MG63 (cell line): ENCODE results near the gene PHF14. TPM values are rescaled to one million over a fixed set of nuclear protein-coding genes. Genes with fewer than 3 reads are reported as not detected.
"Not testable (repeated sequence)": the region's sequence is repeated elsewhere in the genome, so short reads cannot be mapped to it uniquely, and the experiment has no call there.

Experiments
- DNase-seq: peaks from one replicate; pipeline ENCODE4 v3.0.0-alpha.2; 2020
- H3K27me3 ChIP-seq: fragments of 250-450 bp; sonication (Bioruptor Pico); 2 replicates; pipeline ENCODE4 v1.5.1; 2020; ENCODE audit warnings: mild to moderate bottlenecking, moderate library complexity
- H3K36me3 ChIP-seq: fragments of 250-450 bp; sonication (Bioruptor Pico); 2 replicates; pipeline ENCODE4 v1.5.1; 2020; ENCODE audit warnings: mild to moderate bottlenecking, moderate library complexity
- H3K4me3 ChIP-seq: fragments of 250-450 bp; sonication (Bioruptor Pico); 2 replicates; pipeline ENCODE4 v1.5.1; 2020; ENCODE audit warnings: mild to moderate bottlenecking, moderate library complexity
- H3K9me3 ChIP-seq: fragments of 250-450 bp; sonication (Bioruptor Pico); 2 replicates; pipeline ENCODE4 v1.5.1; 2020; ENCODE audit warnings: mild to moderate bottlenecking, moderate library complexity
- total RNA-seq: library from RNA; depleted of rRNA; stranded (reverse); fragments of >200 nt; shearing (Covaris generic); gene quantifications from 2 replicates; pipeline ENCODE4 v1.2.3, GENCODE V29; 2014; ENCODE audit warnings: low replicate concordance

The PHF14 gene
- total RNA-seq, 1 experiment from 2014 or later: 17.2 TPM

GRCh38 chr7:10972174-10972573 lies 1.5 kb upstream of the PHF14 start:
- no peaks in the 10 kb centered on the region for H3K9me3 ChIP-seq
- no peak overlapping the region for H3K4me3 ChIP-seq
- H3K27me3 ChIP-seq: peaks cover 12% of the 10 kb centered on the region
- H3K36me3 ChIP-seq: peaks cover 22% of the 10 kb centered on the region
- DNase-seq: no peak

- H3K9me3 ChIP-seq: no peaks in the 10 kb centered on the region
- H3K4me3 ChIP-seq: peak overlapping the region; percentile 70
- DNase-seq: peak; percentile 30
- peaks cover 31% of the 10 kb centered on the region for H3K36me3 ChIP-seq
- peaks cover 7% of the 10 kb centered on the region; the same call in 1 of the 2 replicates for H3K27me3 ChIP-seq
Observed at GRCh38 chr7:10973942-10974911, 555 bp downstream of the PHF14 start.

GRCh38 chr7:10977113-10977512 lies 3.4 kb downstream of the PHF14 start:
- no peak for DNase-seq
- peaks cover 37% of the 10 kb centered on the region for H3K36me3 ChIP-seq
- no peaks in the 10 kb centered on the region for H3K9me3 ChIP-seq

GRCh38 chr7:10981317-10981716 lies 7.6 kb downstream of the PHF14 start:
- no peak for DNase-seq
- no peak overlapping the region for H3K4me3 ChIP-seq
- peaks cover 41% of the 10 kb centered on the region for H3K36me3 ChIP-seq
- H3K27me3 ChIP-seq: no peaks in the 10 kb centered on the region
- H3K9me3 ChIP-seq: no peaks in the 10 kb centered on the region

More at GRCh38 chr7:10977113-10977512, 3.4 kb downstream of the PHF14 start:
- Histone ChIP-seq H3K27me3 (no peaks in the 10 kb centered on the region), H3K4me3 (no peak overlapping the region)

GRCh38 chr7:10990748-10991147 lies 17.1 kb downstream of the PHF14 start:
- not testable (repeated sequence) for DNase-seq, H3K9me3 ChIP-seq, H3K4me3 ChIP-seq, H3K27me3 ChIP-seq
- H3K36me3 ChIP-seq: peaks cover 50% of the 10 kb centered on the region

GRCh38 chr7:10995482-10996166 lies 22.0 kb downstream of the PHF14 start:
- DNase-seq, H3K27me3 ChIP-seq, H3K9me3 ChIP-seq, H3K4me3 ChIP-seq: not testable (repeated sequence)
- H3K36me3 ChIP-seq: peaks cover 38% of the 10 kb centered on the region

- Histone ChIP-seq H3K9me3 (no peaks in the 10 kb centered on the region), H3K36me3 (peaks cover 12% of the 10 kb centered on the region), H3K27me3 (no peaks in the 10 kb centered on the region), H3K4me3 (no peak overlapping the region)
- DNase-seq: no peak
Observed at GRCh38 chr7:10998996-10999757, 25.5 kb downstream of the PHF14 start.

GRCh38 chr7:11005202-11005601 lies 31.5 kb downstream of the PHF14 start:
- Histone ChIP-seq H3K4me3 (no peak overlapping the region), H3K36me3 (peaks cover 12% of the 10 kb centered on the region), H3K9me3 (no peaks in the 10 kb centered on the region), H3K27me3 (no peaks in the 10 kb centered on the region)
- no peak for DNase-seq

GRCh38 chr7:11006291-11006690 lies 32.6 kb downstream of the PHF14 start:
- peaks cover 9% of the 10 kb centered on the region for H3K36me3 ChIP-seq
- no peak overlapping the region for H3K4me3 ChIP-seq
- no peaks in the 10 kb centered on the region for H3K27me3 ChIP-seq
- DNase-seq: no peak
- H3K9me3 ChIP-seq: no peaks in the 10 kb centered on the region

GRCh38 chr7:11009631-11010030 lies 36.0 kb downstream of the PHF14 start:
- no peak for DNase-seq
- H3K27me3 ChIP-seq: no peaks in the 10 kb centered on the region
- H3K36me3 ChIP-seq: peaks cover 19% of the 10 kb centered on the region
- H3K9me3 ChIP-seq: no peaks in the 10 kb centered on the region
- H3K4me3 ChIP-seq: no peak overlapping the region

- H3K9me3 ChIP-seq: no peaks in the 10 kb centered on the region
- no peak for DNase-seq
- H3K4me3 ChIP-seq: no peak overlapping the region
- H3K36me3 ChIP-seq: peaks cover 26% of the 10 kb centered on the region
- no peaks in the 10 kb centered on the region for H3K27me3 ChIP-seq
Observed at GRCh38 chr7:11021468-11021867, 47.8 kb downstream of the PHF14 start.

GRCh38 chr7:11026452-11027359 lies 53.0 kb downstream of the PHF14 start:
- no peak for DNase-seq
- no peak overlapping the region for H3K4me3 ChIP-seq
- peaks cover 14% of the 10 kb centered on the region for H3K36me3 ChIP-seq
- no peaks in the 10 kb centered on the region for H3K9me3 ChIP-seq
- H3K27me3 ChIP-seq: no peaks in the 10 kb centered on the region

GRCh38 chr7:11035661-11036060 lies 62.0 kb downstream of the PHF14 start:
- DNase-seq: no peak
- H3K36me3 ChIP-seq: peaks cover 18% of the 10 kb centered on the region

GRCh38 chr7:11039974-11040373 lies 66.3 kb downstream of the PHF14 start:
- no peak for DNase-seq
- no peak overlapping the region for H3K4me3 ChIP-seq
- H3K9me3 ChIP-seq: no peaks in the 10 kb centered on the region
- no peaks in the 10 kb centered on the region for H3K27me3 ChIP-seq
- H3K36me3 ChIP-seq: peaks cover 22% of the 10 kb centered on the region

More at GRCh38 chr7:11035661-11036060, 62.0 kb downstream of the PHF14 start:
- no peaks in the 10 kb centered on the region for H3K27me3 ChIP-seq
- no peak overlapping the region for H3K4me3 ChIP-seq
- no peaks in the 10 kb centered on the region for H3K9me3 ChIP-seq

- Histone ChIP-seq H3K27me3 (no peaks in the 10 kb centered on the region), H3K36me3 (peaks cover 5% of the 10 kb centered on the region), H3K4me3 (no peak overlapping the region), H3K9me3 (no peaks in the 10 kb centered on the region)
- DNase-seq: no peak
Observed at GRCh38 chr7:11054033-11054432, 80.4 kb downstream of the PHF14 start.

GRCh38 chr7:11060893-11061292 lies 87.2 kb downstream of the PHF14 start:
- Histone ChIP-seq H3K36me3 (peaks cover 8% of the 10 kb centered on the region), H3K9me3 (no peaks in the 10 kb centered on the region), H3K4me3 (no peak overlapping the region), H3K27me3 (no peaks in the 10 kb centered on the region)
- DNase-seq: no peak
